IPS DF 19.7 (cell line): Measurements from ENCODE around the gene MAPT.
"Not testable (repeated sequence)": the region's sequence is repeated elsewhere in the genome, so short reads cannot be mapped to it uniquely, and the experiment has no call there.

Experiments used
- DNase-seq: peaks from one replicate; pipeline ENCODE4 v3.0.0-alpha.2; 2013; ENCODE audit warnings: low read depth, low spot score

The MAPT gene

GRCh38 chr17:45952814-45953320 lies 58.5 kb downstream of the MAPT start:
- DNase-seq, result no peak

GRCh38 chr17:45953561-45953960 lies 59.2 kb downstream of the MAPT start:
- no peak for DNase-seq

- no peak for DNase-seq
These were observed 60.6 kb downstream of the MAPT start for GRCh38 chr17:45954914-45955313.

- DNase-seq, result no peak
These were observed 61.0 kb downstream of the MAPT start for GRCh38 chr17:45955326-45955725.

DNA sequence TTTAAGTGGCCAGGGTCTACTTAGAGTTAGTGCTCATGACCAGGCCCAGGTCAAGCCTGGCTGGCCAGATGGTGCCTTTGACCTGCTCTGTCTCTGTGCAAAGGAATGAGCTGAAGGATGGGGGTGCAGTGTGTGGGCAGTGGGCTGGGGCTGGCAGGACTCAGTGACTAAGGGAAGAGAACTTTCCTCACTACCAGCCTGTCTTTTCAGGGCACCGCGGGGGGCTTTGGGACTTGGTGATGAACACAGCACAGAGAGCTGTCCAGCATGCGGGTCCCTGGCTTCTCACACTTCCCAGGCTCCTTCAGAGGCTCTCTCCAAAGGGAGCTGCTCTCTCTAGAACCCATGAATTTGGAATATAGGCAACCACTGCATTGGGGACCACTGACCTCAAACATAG lies 61.7 kb downstream of the MAPT start:
- DNase-seq, result no peak

GRCh38 chr17:45956746-45957145 lies 62.4 kb downstream of the MAPT start:
- not testable (repeated sequence) for DNase-seq

GRCh38 chr17:45958307-45958706 lies 64.0 kb downstream of the MAPT start:
- DNase-seq, result no peak

- no peak for DNase-seq
These were observed 64.8 kb downstream of the MAPT start for GRCh38 chr17:45958994-45959665.

DNA sequence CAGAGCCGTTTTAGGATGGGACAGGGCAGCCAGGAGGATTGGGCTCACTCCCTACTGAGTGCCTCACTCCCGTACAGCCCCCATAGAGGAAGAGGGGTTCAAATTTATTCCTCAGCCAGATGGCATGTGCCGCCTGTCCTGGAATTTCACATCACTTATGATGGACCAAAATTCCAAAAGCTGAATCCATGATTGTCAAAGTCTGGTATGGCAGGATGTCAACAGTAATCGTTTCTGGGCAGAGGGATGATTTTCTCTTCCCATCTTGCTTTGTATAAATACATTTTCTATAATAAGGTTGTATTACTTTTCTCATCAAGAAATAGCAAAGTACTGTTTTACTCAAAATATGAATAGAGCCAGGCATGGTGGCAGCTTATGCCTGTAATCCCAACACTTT lies 66.0 kb downstream of the MAPT start:
- no peak for DNase-seq

DNA sequence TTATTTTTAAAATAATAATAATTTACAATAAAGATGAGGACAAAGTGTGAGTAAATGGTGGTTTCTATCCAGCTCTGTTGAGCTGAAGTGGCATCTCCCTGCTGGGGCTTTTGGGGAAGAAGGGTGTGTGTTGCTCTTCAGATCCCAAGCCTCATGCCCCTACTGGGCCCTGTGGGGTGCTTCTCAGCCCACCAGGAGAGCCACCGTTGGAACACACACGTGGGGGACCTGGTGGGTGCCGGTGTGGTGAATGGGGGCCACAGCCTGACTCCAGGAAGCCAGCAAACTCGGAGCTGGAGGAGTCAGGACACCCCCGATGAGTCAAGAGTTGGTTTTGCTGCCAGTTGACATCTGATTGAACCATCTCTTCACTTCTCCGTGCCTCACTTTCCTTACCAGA lies 66.9 kb downstream of the MAPT start:
- no peak for DNase-seq

GRCh38 chr17:45962221-45962972 lies 68.0 kb downstream of the MAPT start:
- DNase-seq, result no peak

- DNase-seq, result no peak
These were observed 68.9 kb downstream of the MAPT start for GRCh38 chr17:45963283-45963682.

- no peak for DNase-seq
These were observed 69.5 kb downstream of the MAPT start for GRCh38 chr17:45963889-45964288.

DNA sequence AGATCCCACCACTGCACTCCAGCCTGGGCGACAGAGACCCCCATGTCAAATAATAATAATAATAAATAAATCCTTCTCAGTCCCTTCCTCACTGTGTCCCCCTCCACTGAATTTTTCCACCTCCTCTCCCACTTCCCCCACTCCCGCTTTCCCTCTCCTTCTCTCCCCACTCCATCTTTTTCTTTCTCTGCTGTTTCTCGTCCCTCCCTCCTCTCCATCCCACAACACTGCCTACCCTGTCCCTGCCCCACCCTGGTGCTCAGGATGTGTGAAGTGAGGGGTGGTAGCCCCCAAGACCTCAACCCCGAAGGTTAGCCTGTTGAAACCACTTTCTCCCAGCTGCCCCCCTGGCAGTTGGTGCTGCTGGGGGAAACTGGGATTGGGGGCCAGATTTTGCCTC lies 70.3 kb downstream of the MAPT start:
- DNase-seq, result no peak

GRCh38 chr17:45965812-45966211 lies 71.5 kb downstream of the MAPT start:
- DNase-seq, result no peak

DNA sequence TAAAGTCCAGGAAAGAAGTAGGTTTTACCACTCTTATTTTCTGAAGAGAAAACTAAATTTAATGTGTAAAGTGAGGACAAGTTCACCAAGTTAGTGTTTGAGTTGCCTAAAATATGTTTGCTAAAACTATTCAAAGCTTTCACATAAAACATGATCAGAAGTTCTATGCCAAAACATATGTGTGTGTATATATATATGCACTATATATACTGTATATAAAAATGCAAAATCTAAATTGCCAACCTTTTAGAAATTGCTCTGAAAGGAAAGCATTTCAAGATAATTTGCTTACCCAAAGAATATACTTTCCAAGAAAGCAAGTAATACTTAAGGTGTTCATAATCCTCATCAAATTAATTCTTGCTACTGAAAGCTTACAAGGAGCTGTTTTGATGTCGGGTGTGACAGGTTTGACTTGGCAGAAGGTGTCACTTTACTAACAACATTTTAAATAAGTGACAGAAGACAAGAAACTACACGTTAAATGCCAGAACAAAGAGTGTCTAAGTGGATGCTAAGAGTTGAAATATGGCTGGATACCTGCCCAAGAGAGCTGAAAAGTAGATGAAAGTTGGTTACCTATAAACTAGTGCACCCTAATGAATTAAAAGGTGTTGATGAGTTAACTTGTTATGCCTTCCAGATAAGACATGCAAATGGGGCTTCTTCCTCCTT lies 72.4 kb downstream of the MAPT start:
- no peak for DNase-seq

GRCh38 chr17:45967378-45967777 lies 73.0 kb downstream of the MAPT start:
- no peak for DNase-seq

- DNase-seq, result no peak
These were observed 74.4 kb downstream of the MAPT start for GRCh38 chr17:45968732-45969131.

DNA sequence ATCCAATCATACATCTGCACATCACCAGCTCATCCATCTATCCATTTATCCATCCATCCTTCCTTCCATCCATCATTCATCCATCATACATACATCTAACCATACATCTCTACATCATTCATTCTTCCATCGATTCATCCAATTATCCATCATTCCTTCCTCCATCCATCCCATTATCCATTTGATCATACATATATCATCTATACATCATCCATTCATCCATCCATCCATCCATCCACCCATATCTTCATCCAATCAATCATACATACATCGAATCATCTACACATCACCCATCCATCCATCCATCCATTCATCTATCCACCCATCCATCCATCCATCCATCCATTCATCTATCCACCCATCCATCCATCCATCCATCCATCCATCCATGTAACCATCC lies 75.4 kb downstream of the MAPT start:
- DNase-seq, result no peak

GRCh38 chr17:45970659-45971058 lies 76.3 kb downstream of the MAPT start:
- no peak for DNase-seq

- DNase-seq, result no peak
These were observed 77.4 kb downstream of the MAPT start for GRCh38 chr17:45971698-45972141.

- DNase-seq, result no peak
These were observed 78.2 kb downstream of the MAPT start for GRCh38 chr17:45972531-45972930.
